ENCODE data around the gene PRCC.

PRCC gene

GRCh38 chr1:156727926-156728598 lies 39.3 kb upstream of the PRCC start, which contains the start of gene METTL25B:
Gene METTL25B, plus strand, starts transcription at chr1:156728469. Its CDS starts 636 bp downstream, at chr1:156729105.
- H3K4me3 ChIP-seq (ENCODE audit: low read depth, low read length), result peak within 1 kb of the TSS; percentile 66
- TF ChIP-seq CTCF (IDR thresholded peaks at IDR 0.05; ENCODE audit: insufficient read depth, low read depth, low read length, missing control alignments), result no peak
- peak; percentile 90 for DNase-seq (ENCODE audit: low read depth)

GRCh38 chr1:156728599-156729462 lies 38.5 kb upstream of the PRCC start, which contains the start of gene ISG20L2:
Gene ISG20L2, minus strand, starts transcription at chr1:156728766. Its CDS starts 1,114 bp downstream, at chr1:156727652.
- DNase-seq (ENCODE audit: low read depth), result peak; percentile 98
- no peak for TF ChIP-seq CTCF (IDR thresholded peaks at IDR 0.05; ENCODE audit: insufficient read depth, low read depth, low read length, missing control alignments)
- peak within 1 kb of the TSS; percentile 66 for H3K4me3 ChIP-seq (ENCODE audit: low read depth, low read length)

- DNase-seq (ENCODE audit: low read depth), result no peak
- H3K4me3 ChIP-seq (ENCODE audit: low read depth, low read length), result no peak overlapping the region
- no peak for TF ChIP-seq CTCF (IDR thresholded peaks at IDR 0.05; ENCODE audit: insufficient read depth, low read depth, low read length, missing control alignments)
These were observed 33.2 kb upstream of the PRCC start for GRCh38 chr1:156733989-156734584.

- no peak for DNase-seq (ENCODE audit: low read depth)
- H3K4me3 ChIP-seq (ENCODE audit: low read depth, low read length), result no peak overlapping the region
- no peak for TF ChIP-seq CTCF (IDR thresholded peaks at IDR 0.05; ENCODE audit: insufficient read depth, low read depth, low read length, missing control alignments)
These were observed 28.9 kb upstream of the PRCC start for GRCh38 chr1:156738407-156738806.

- H3K4me3 ChIP-seq (ENCODE audit: low read depth, low read length), result no peak overlapping the region
- no peak for TF ChIP-seq CTCF (IDR thresholded peaks at IDR 0.05; ENCODE audit: insufficient read depth, low read depth, low read length, missing control alignments)
- DNase-seq (ENCODE audit: low read depth), result no peak
These were observed 28.4 kb upstream of the PRCC start for GRCh38 chr1:156738916-156739315.

GRCh38 chr1:156740237-156740740 lies 27.0 kb upstream of the PRCC start:
- H3K4me3 ChIP-seq (ENCODE audit: low read depth, low read length), result peak overlapping the region; percentile 59
- no peak for TF ChIP-seq CTCF (IDR thresholded peaks at IDR 0.05; ENCODE audit: insufficient read depth, low read depth, low read length, missing control alignments)
- no peak for DNase-seq (ENCODE audit: low read depth)

Data from GM12865 (cell line).